GM18867 (cell line): Measurements from ENCODE around the gene ZNF230.
A peak's percentile ranks its signal among the peaks of the same experiment; 100 is the strongest.

ENCODE experiments used
- ATAC-seq: cut with Tn5 transposase; IDR thresholded peaks from one replicate; pipeline ENCODE4 v1.9.1; 2021; ENCODE audit warnings: mild to moderate bottlenecking, moderate library complexity; ENCODE audit not compliant: unreplicated experiment

ZNF230 gene

DNA sequence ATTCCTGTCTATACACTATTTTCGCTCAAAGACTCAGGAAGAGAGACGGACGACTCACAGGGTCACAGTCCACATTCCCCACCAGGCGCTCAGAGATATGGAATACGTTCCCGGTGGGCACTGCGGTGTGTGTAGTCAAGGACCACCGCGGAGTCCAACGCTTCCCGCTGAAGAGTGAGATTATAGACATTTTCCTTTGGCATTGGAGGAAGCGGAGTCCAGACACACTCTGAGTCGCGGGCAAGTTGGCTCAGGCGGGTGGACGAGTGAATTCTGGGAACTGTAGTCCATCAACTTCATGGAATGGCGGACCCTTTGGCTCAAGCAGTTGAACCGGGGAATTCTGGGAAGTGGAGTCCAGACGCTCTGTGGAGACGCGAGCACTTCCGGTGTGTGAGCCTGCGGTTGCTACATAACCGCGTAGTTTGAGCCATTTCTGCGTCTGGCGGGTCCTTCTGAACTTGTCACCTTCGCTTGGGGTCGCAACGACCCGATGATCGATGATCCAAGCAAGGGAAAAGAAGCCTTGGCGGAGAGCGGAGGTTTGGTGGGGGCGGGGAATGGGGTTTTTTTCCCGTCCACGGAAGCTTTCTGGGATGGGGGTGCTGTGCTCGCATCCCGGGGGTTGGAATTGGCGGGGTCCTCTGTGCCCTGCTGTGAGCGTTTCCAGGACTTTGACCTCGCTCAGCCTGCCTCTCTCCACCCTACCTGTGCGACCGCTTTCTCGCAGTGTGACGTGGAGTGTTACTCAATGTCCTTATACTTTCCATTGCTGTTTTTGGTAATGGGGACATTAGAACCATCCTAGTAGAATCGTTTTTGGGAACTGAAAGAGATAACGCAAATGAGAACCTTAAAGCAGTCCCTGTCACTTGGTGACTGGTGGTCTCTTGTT, at the start of gene ZNF230:
TSS of gene ZNF230 (plus strand) at position 392 of the 895 bp plus-strand sequence. CDS start 4,122 bp downstream, outside the sequence.
- ATAC-seq = peak; percentile 94

DNA sequence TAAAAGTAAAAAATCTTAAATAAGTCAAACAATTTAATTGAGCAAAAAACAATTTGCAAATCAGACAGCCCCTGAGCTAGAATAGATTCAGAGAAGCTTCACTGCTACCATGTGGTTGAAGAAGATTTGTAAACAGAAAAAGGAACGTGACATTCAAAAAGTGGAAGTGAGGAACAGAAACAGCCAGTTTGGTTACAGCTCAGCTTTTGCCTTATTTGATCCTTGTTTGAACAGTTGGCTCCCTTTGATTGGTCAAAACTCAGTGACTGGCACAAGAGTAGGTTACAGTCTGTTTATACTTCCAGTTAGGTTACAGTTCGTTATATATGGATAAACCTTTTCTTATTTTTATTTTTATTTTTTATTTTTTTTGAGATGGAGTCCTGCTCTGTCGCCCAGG, 45.9 kb upstream of the ZNF230 start:
- no peak for ATAC-seq

DNA sequence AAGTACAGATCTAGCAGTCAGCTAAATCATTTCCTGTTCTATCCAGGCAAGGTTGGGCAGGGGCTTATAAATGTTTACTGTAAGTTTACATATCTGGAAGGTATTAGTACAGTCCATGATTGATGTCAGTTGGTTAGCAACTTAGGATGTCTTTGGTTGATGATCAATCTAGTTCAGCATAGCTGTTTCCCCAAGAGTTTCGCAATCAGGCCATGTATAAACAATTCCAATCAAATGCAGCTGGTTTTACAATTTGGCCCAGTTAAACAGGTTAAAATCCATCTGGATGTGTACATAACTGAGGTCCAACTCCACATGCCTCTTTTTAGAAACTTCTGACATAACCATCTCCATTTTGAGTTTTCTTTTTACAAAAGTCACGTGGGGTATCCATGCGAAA, 44.9 kb upstream of the ZNF230 start:
- no peak for ATAC-seq

DNA sequence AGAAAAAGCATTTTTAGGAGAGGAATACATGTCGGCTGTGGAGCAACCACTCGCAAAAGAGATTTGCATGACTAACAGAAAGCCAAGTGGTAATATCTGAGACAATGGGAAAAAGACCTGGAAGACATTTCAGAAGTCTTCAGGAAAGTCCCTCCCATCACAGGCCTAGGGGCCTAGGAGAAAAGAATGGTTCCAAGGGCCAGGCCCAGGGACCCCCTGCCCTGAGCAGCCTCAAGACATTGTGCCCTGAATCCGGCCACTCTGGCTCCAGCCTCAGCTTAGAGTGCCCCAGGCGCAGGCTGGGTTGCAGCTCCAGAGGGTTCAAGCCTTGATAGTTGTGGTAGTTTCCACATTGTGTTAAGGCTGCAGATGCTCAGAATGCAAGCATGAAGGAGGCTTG, 42.3 kb upstream of the ZNF230 start:
- ATAC-seq = no peak

DNA sequence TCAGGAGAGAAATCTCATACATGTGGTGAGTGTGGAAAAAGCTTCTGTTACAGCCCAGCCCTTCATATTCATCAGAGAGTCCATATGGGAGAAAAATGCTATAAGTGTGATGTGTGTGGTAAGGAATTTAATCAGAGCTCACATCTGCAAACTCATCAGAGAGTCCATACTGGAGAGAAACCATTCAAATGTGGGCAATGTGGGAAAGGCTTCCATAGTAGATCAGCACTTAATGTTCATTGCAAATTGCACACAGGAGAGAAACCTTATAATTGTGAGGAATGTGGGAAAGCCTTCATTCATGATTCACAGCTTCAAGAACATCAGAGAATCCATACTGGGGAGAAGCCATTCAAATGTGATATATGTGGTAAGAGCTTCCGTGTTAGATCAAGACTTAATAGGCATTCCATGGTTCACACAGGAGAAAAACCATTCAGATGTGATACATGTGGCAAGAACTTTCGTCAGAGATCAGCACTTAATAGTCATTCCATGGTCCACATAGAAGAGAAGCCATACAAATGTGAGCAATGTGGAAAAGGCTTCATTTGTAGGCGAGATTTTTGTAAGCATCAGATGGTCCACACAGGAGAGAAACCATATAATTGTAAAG, 36.6 kb upstream of the ZNF230 start:
- ATAC-seq = no peak

DNA sequence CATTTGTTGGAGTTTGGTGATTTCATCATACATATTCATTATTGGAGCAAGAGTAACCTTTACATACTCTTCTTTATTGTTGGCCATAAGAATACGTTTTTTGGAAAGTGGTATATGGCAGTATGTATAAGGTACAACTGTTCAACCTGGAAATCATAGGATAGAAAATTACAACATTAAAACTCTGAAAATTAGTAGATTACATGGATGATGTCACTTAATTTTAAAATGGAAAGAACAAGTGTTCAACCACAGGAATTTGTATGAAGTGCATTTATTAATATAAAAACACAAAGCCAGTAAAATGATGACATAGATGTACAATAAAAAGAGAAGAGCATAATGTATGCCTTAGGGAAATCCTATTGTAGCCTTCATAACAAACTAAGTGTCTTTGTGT, 26.0 kb upstream of the ZNF230 start:
- ATAC-seq = no peak

DNA sequence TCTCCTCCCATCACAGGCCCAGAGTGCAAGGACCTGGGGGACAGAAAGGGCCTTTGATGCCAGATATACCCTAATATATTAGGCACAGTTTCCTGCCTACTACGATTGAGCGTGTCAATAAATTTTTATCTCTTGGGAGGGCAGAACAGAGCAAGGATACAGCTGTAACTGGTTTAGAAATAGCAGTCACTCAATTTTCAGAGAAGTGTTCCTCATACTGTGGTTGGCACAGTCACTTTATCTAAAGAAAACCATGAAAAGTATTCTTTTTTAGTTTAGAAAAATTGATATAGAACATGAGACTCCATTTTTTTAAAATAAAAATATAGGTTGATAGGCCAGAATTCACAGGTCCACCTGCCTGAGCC, 19.2 kb upstream of the ZNF230 start:
- ATAC-seq = no peak

DNA sequence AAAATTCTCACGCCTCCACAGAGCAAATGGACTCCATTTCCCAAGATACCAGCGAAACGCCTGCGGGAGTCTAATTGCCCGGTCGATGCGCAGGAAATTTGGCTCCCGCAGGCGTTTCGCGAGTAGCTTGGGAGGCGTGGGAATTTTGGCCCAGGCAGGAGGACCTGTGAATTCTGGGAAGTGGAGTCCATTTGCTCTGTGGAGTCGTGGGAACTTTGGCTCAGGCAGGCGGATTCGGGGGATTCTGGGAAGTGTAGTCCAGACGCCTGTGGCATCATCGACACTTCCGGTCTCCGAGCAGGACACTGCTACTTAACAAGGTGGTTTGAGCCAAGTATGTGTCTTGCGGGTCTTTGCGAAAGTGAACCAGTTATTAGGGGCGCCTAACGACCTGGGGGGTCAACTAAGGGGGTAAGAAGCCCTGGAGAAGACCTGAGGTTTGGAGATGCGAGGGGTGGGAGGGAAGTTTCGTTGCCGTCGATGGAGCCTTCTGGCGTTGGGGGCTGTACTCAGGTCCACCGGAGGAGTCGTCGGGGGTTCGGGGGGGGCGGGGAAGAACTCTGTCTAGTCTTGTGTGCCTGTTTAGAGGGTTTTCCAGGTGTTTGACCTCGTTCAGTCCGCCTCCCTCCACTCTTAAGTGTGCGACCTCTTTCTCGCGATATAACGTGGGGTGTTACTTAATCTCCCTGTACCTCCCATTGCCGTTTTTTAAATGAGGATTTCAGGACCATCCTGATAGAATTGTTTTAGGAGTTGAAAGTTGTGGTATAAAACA, 18.7 kb upstream of the ZNF230 start, which contains the start of gene ZNF155:
TSS of gene ZNF155 (plus strand) at position 277 of the 775 bp plus-strand sequence. CDS start 4,356 bp downstream, outside the sequence.
- ATAC-seq = no peak

DNA sequence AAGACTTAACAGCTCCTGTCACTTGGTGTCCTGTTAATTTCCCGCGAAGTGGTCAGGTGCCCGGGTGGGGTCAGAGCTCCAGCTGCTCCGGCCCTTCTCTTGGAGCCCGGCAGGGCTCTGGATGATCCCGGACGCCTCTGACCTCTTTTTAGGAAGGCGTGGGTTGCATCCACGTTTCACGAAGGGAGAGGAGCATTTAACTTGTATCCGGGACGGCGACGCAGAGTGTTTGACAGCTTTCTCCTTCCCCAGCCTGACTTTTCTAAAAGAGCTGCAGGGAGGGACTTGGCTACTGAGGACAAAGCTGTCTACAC, 18.1 kb upstream of the ZNF230 start:
- no peak for ATAC-seq

DNA sequence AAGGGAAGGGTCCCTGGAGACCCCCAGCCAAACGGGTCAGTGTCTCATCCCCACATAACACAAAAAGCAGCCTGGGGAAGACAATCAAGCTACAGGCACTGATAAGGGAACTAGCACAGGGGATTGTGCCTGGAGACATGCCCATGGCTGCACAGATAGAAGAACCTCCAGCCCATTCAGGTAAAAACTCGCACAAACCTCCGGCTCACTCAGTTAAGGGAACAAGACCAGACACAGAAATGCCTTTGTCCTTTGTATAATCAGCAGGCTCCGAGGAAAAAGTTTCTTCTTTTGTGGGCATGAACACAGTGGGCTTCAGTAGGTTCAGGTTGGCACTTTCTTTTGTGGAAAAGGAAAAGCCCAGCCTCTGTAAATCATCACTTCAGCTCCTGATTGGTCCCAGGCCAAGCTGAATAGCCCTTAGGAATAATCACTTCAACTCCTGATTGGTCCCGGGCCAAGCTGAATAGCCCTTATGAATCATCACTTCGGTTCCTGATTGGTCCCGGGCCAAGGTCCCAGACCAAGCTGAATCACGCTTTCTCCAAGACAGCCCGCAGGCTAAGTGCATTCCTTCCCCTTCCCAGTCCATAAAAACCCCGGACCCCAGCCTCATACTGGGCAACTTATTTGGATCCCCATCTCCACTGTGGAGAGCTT, 5.0 kb upstream of the ZNF230 start:
- no peak for ATAC-seq

DNA sequence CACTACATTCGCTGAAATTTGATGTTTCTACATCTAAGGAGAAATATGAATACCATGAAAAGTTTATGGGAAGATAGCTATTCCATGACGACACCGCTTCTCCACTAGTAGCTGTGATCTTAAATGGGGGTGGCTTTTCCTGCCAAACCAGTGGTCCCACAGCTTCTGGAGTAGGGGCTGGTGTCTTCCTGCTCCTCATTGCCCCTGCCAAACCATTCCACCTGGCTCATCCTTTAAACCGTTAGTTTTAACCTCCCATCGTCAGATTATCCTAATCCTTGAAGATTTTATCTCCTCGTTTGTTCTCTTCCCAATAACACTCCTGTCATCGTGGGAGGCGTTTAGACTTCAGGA, 568 bp upstream of the ZNF230 start:
- no peak for ATAC-seq

DNA sequence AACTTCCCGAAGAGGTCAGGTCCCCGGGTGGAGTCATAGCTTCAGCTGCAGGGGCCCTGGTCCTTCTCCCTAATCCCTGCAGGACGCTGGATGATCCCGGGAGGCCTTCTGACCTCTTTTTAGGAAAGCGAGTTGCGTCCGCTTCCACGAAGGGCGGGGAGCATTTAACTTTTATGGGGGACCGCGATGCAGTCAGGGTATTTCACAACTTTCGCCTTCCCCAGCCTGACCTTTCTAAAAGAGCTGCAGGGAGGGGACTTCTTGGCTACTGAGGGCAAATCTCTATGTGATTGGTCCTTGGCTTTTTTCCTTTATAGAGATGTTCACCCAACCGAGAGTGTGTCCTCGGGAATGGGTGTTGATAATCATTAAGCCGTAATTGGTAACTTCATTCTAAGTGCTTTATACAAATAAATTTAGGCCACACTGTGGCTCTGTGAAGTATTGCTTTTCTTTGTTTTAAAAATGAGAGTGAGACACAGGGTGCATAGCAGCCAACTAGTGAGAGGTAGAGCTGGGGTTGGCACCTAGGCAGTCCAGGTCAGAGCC, 778 bp downstream of the ZNF230 start:
- ATAC-seq = no peak

DNA sequence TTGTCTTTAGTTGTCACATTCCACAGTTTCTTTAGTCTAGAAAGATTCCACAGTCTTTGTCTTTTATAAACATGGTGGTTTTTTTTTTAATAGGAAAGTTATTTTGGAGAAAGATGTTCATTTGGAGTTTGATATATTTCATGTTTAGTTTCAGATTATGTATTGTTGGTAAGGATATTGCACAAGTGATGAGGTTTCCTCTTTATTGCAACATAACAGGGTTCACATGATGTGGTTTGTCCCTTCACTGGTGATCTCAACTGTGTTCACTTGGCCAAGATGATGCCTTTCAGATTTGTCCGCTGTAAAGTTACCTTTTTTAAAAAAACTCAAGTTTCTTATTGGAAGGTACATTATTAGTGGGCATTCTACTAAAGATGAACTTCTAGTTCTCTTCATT, 3.2 kb downstream of the ZNF230 start:
- ATAC-seq = no peak

DNA sequence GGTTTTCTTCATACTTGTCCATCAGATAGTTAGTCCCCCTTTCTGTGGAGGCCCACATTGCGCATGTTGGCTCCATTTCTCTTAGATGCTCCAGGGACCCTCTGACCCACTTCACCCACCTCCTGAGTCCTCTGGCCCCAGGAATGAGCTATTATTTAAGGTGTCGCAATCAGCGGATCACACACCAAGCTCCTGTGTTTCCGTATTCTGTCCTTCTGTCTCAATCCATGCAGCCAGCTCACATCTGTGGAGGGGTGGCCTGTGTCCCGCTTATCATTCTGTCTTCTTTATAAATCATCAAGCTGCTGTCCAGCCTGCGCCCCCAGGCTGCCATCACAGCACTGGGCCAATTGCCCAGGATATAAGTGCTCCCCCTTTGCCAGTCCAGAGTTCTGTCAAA, 4.7 kb downstream of the ZNF230 start:
- ATAC-seq = no peak

DNA sequence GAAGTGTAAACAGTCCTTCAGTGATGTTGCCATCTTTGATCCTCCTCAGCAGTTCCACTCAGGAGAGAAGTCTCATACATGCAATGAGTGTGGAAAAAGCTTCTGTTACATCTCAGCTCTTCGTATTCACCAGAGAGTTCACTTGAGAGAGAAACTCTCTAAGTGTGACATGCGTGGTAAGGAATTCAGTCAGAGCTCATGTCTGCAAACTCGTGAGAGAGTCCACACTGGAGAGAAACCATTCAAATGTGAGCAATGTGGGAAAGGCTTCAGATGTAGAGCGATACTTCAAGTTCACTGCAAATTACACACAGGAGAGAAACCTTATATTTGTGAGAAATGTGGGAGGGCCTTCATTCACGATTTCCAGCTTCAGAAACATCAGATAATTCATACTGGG, 7.7 kb downstream of the ZNF230 start:
- ATAC-seq = no peak

DNA sequence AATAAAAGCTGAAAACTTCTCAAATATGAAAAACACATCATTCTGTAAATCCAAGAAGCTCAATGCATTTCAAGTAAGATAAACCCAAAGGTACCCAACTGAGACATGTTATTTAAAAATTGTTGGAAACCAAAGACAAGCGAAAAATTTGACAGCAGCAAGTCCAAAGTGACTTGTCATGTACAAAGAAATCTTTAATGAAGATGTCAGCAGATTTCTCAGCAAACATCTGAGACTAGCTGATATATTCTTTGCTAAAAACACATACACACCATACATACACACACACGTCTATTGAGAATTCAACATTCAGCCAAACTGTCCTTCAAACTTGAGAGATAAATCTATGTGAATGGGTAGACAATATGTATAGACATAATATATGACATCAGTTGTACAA, 16.7 kb downstream of the ZNF230 start:
- ATAC-seq = no peak

DNA sequence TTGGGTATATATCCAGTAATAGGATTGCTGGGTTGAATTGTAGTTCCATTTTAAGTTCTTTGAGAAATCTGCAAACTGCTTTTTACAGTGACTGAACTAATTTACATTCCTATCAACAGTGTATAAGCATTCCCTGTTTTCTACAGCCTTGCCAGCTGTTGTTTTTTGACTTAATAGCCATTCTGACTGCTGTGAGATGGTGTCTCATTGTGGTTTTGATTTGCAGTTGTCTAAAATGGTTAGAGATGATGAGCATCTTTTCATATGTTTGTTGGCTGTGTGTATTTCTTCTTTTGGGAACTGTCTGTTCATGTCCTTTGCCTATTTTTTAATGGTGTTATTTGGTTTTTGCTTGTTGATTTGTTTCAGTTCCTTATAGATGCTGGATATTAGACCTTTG, 18.5 kb downstream of the ZNF230 start:
- no peak for ATAC-seq

DNA sequence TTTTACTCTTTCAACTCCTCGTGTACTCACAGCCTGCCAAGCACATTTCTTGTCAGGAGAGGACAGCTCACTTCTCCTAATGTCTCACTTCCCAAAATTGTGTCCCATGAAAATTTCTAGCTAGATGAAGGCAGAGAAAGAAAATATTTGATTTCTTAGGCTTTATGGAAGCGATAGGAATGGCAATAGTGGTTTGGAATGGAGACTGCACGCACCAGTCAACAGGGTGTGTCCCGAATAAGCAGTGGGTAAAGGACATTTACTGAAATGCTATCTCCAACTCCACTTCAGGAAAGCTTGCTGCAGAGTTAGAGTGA, 22.1 kb downstream of the ZNF230 start:
- ATAC-seq = no peak

DNA sequence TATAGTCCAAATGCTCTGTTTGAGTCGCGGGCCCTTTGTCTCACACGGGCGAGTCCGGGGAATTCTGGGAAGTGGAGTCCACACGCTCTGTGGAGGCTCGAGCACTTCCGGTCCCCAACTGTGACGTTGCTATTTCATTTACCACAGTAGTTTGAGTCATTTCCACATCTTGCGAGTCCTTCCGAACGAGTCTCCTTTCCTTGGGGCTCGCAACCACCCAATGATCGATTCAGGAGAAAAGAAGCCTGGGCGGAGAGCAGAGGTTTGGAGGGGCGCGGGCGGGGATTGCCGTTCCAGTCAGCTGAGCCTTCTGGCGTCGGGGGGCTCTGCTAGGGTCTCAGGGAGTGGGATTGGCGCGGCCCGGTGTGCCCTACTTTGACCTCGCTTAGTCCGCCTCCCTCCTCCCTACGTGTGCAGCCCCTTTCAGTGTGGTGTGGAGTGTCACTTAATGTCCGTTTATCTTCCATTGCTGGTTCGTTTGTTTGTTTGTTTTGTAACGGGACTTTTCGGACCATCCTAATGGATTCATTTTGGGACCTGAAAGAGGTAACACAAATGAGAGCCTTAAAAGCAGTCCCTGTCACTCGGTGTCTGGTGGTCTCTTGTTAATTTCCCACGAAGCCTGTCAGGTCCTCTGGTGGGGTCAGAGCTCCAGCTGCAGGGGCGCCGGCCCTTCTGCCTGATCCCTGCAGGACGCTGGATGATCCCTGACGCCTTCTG, 22.6 kb downstream of the ZNF230 start, which contains the start of gene ZNF222:
TSS of gene ZNF222 (plus strand) at position 163 of the 720 bp plus-strand sequence. CDS start at position 221, 58 bp downstream.
- peak; percentile 85 for ATAC-seq

DNA sequence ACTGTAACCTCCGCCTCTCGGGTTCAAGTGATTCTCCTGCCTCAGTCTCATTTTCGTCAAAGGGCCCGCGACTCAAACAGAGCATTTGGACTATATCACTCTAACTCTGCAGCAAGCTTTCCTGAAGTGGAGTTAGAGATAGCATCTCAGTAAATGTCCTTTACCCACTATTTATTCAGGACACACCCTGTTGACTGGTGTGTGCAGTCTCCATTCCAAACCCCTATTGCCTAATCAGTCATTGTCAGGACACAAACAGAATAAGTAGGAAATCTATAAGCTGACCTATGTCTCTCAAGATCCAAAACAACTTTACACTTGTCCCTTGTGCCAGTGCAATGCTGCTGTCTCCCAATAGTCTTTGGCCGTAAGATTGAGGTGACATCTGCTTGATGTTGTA, 23.9 kb downstream of the ZNF230 start:
- ATAC-seq = no peak
